LHCN-M2 (cell line): Measurements from ENCODE around the gene YARS2. TPM values are rescaled to one million over a fixed set of nuclear protein-coding genes. Genes with fewer than 3 reads are reported as not detected.

ENCODE experiments used
- DNase-seq: peaks from one replicate; pipeline ENCODE4 v3.0.0-alpha.2; 2012; ENCODE audit warnings: low read depth
- polyA plus RNA-seq: library from polyadenylated mRNA; unstranded; fragments of >200 nt; gene quantifications from one replicate; pipeline ENCODE4 v1.2.1, GENCODE V29; 2012; ENCODE audit warnings: missing spikeins
- total RNA-seq: library from RNA; depleted of rRNA; stranded (reverse); fragments of >200 nt; gene quantifications from 2 replicates; pipeline ENCODE4 v1.2.3, GENCODE V29; 2014; rRNA removed

The YARS2 gene
- total RNA-seq: 27.2 and 31.8 TPM in 2 replicates
- polyA plus RNA-seq: 17.5 TPM

GRCh38 chr12:32755654-32756475, at the start of gene YARS2:
Gene YARS2 (minus strand): TSS chr12:32755897. CDS start chr12:32755874, 23 bp downstream.
- DNase-seq: peak; percentile 98

DNA sequence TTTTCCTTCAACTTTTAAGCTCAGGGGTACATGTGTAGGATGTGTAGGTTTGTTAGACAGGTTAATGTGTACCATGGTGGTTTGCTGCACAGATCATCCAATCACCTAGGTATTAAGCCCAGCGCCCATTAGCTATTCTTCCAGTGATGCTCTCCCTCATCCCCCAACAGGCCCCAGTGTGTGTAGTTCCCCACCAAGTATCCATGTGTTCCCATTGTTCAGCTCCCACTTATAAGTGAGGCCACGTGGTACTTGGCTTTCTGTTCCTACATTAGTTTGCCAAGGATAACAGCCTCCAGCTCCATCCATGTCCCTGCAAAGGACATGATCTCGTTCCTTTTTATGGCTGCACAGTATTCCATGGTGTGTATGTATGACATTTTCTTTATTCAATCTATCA, 48.6 kb upstream of the YARS2 start:
- DNase-seq: no peak

DNA sequence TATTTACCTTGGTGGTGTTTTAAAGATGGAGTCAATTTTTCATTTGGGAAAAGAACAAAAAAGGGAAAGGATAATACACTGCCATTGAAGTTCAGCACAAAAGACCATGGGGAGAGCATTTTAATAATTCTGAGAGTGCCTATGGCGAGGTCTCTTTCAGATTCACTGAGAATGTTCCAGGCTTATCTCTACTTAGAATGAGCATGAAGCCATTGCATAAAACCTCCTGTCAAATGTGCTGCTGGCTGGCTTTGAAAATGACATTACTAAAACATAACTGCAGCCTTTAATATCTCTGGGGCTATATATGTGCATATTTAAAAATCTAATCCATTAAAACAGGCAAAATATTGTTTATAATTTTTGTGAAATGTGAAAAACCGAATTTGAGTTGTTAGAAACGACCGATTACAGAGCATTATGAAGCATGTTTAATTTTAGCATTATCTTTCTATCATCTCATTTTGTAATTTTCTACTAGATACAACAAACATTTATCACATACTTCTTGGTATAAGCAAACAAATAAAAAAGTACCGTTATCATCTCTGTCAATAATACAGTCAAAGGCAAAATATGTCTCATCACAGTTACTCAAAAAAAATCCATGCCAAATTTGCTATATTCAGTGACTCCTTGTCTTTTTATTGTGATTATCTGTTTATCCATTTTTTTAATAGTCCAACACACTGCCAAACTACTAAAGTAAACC, 45.7 kb upstream of the YARS2 start:
- DNase-seq: no peak

- no peak for DNase-seq
These were observed 38.6 kb upstream of the YARS2 start for GRCh38 chr12:32794281-32794680.

- DNase-seq: no peak
These were observed 34.2 kb upstream of the YARS2 start for GRCh38 chr12:32789916-32790315.

DNA sequence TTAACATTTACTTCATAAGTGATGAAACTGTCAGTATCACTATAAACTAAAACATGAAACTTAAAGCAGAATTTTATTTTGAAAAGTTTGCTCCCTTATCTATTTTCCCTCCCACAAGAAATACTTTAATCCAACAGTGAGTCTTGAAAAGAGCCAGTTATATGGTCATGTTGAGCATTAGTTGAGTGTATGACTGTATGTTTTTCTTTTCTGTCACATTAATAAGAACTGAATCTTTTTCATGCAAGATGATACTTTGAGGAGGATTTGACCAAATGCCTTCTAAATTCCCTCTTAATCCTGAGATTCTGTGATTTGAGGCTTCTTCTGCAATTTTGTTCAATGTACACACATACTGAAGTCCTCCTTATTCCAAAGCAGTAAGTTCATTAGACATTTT, 33.7 kb upstream of the YARS2 start:
- no peak for DNase-seq

DNA sequence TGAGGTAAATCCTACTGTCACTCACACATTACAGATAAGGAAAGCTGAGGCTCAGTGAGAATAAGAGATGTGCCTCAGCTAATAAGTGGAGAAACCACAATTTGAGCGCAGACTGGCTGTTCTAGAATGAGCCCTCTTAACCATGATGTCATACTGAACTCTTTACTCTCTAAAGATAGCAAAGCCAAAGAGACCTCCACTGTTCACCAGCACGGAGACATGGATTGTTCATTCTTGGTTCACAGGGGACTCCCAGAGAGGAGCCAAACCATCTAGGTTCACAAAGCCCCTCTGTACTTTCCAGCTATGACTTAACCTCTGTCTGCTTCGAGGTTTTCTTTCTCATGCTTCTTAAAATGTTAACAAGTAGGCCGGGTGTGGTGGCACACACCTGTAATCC, 32.7 kb upstream of the YARS2 start:
- DNase-seq: no peak

GRCh38 chr12:32785557-32785956, 29.9 kb upstream of the YARS2 start:
- no peak for DNase-seq

GRCh38 chr12:32783029-32783428, 27.3 kb upstream of the YARS2 start:
- DNase-seq: no peak

- no peak for DNase-seq
These were observed 24.4 kb upstream of the YARS2 start for GRCh38 chr12:32780071-32780470.

DNA sequence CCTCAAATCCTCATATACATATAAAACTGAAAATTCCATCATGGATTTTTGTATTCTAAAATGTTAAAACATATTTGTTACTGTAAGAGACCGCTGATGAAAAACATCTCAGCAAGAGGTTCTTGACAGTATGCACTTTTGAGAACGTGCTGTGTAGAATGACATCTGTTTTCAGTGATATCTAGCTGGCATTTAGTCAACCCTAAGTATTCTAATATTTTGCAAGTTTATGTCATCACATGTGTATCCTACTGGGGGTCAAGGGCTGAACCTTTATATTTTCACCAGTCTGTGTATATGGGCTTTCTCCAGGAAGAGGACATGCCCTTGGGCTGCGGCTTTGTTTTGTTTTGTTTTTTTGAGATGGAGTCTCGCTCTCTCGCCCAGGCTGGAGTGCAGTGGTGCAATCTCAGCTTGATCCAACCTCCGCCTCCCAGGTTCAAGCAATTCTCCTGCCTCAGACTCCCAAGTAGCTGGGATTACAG, 22.0 kb upstream of the YARS2 start:
- DNase-seq: no peak

DNA sequence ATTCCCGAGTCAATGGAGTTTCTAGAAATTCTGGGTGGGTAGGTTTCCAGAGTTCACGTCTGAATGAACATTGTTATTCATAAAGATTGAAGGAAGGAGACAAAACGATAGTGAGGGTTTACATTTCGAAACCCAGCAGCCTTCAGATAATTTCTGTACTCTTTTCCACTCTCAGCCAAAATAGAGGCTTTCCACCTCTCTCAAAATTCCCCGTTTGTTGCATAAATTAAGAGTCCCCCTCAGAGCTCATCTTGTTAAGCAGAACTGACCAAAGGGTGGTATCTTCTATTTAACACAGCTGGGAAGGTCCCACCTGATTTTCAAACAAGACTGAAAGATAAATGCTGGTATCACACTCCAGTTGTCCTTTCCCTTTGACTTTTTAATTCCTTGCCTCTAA, 21.5 kb upstream of the YARS2 start:
- DNase-seq: no peak

DNA sequence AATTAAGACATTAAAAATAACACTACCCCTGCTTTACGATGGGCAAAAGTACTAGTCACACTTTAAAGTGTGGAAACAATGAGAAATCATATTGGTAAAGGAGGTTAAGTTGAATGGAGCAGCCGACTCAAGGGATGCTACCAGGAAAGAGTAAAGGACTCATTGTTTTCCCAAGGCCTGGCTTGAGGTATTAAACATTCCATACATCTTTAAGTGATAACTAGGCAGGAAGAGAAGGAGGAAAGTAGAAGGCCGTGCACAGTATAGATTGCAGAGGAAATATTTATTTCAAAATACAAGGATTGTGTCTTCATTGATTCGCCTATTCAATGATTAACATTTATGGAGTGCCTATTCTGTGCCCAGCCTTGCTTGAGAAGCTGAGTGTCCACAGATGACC, 20.6 kb upstream of the YARS2 start:
- DNase-seq: no peak

GRCh38 chr12:32773691-32774090, 18.0 kb upstream of the YARS2 start:
- DNase-seq: no peak

GRCh38 chr12:32770141-32770540, 14.4 kb upstream of the YARS2 start:
- no peak for DNase-seq

GRCh38 chr12:32768518-32768917, 12.8 kb upstream of the YARS2 start:
- no peak for DNase-seq

DNA sequence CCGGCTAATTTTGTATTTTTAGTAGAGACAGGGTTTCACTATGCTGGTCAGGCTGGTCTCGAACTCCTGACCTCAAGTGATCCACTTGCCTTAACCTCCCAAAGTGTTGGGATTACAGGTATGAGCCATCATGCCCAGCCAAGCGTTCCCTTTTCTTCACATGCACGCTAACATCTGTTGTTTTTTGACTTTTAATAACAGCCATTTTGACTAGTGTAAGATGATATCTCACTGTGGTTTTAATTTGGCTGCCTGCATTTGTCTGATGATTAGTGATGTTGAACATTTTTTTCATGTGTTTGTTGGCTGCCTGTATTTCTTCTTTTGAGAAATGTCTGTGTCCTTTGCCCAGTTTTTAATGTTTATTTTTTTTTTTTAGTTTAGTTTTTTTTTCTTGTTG, 10.2 kb upstream of the YARS2 start:
- peak; percentile 88 for DNase-seq

DNA sequence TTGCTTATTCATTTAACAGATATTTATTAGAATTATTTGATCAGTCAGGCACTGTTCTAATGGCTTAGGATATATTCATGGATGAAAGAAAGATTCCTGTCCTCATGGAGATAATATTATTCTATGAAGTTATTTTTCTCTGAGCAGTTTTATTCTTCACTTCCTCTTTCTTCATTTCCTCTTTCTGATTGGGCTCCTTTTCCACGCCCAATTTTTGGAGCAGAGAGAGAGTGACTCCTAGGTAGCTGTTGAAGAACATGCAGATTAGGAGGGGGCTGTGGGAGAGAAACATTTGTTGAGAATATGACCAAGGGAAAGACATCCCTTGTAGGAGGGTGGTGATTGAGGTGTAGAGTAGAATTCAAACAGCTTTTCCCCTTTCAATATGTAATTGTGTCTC, 6.0 kb upstream of the YARS2 start:
- DNase-seq: no peak

DNA sequence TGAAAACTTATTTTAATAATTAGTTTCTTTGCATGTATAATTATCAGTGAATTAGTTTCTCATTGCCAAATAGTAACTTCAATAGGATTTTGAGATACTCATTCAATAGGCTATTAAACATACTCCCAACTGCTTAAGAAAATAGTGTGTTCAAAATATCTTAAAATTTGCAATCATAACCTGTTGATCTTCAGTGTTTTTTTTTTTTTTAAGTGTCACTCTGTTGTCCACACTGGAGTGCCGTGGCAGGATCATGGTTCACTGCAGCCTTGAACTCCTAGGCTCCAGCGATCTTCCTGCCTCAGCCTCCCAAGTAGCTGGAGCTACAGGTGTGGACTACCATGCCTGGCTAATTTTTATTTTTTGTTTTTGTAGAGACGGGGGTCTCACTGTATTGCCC, 1.5 kb upstream of the YARS2 start:
- DNase-seq: no peak

DNA sequence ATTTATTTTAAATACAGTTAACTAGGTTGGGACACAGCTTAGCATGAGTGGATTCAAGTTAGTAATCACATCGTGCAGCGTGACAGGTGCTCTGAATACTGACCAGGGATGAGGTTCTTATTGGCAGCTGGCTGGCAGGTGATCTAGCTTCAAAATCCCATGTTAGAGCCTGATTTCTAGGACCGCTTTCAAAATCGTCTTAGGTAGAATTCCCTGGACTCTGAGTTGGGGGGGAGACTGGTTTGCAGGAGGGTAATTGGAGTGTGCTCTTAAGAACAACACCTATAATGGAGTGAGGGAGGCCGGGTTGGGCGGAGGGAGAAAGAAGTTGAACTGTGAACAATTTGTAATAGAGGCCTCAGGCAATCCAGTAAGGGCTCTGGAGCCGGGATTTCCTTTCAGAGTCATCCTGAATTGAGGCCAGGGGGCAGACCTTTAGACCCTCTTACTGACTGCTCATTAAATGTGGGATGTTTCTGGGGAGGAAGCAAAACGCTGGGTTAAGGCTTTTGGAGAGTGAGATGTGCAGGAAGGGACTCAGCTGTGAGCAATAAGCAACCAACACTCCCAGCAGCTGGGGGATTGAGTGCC, 874 bp upstream of the YARS2 start:
- peak; percentile 28 for DNase-seq

- peak; percentile 76 for DNase-seq
These were observed 545 bp downstream of the YARS2 start for GRCh38 chr12:32755051-32755653.

DNA sequence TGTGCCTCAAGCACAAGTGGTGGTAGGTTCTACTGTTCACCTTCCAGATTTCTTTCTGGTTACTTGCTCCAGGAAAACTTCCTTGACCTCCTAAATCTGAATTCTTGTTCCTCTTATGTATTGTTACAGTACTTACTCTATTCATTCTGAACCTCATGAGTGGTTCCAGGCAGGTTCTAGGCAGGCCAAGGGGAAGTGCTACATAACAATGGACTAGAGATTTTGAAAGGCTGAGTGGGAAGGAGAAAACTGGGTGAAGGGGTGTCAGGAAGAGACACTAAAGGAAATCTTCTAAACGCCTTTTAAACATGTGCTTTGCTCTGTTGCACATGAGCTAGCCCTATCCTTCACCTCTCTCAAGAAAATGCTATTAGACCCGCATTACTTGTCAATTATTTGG, 1.6 kb downstream of the YARS2 start:
- no peak for DNase-seq
